C4-2B (cell line): ENCODE measurements around the gene NOS3.

Source experiments
- H3K27ac ChIP-seq: fragments of 450-650 bp; 2 replicates; pipeline ENCODE4 v1.5.1; 2017
- CTCF ChIP-seq: fragments of 450-650 bp; conservative IDR thresholded peaks from 2 replicates; pipeline ENCODE4 v1.5.1; 2017; ENCODE audit warnings: mild to moderate bottlenecking
- ZFX ChIP-seq: fragments of 450-650 bp; IDR thresholded peaks from 2 replicates; pipeline ENCODE4 v1.6.1; 2017

Gene NOS3

GRCh38 chr7:150957133-150958020 lies 33.4 kb upstream of the NOS3 start:
- TF ChIP-seq ZFX = no peak
- no peak for TF ChIP-seq CTCF
- 0 out of 2 replicates have a peak overlapping the region, but pooled peaks have one; percentile 1 for H3K27ac ChIP-seq

GRCh38 chr7:150958062-150958552 lies 32.7 kb upstream of the NOS3 start:
- H3K27ac ChIP-seq = no peak overlapping the region
- TF ChIP-seq CTCF (no peak), ZFX (no peak)

- no peak overlapping the region for H3K27ac ChIP-seq
Observed at GRCh38 chr7:150958597-150958996, 32.2 kb upstream of the NOS3 start.

GRCh38 chr7:150959081-150959480 lies 31.7 kb upstream of the NOS3 start:
- TF ChIP-seq CTCF = no peak
- TF ChIP-seq ZFX = no peak
- H3K27ac ChIP-seq = no peak overlapping the region

More at GRCh38 chr7:150958597-150958996, 32.2 kb upstream of the NOS3 start:
- no peak for TF ChIP-seq ZFX
- no peak for TF ChIP-seq CTCF

GRCh38 chr7:150959739-150960734 lies 30.8 kb upstream of the NOS3 start:
- TF ChIP-seq ZFX (no peak), CTCF (no peak)
- no peak overlapping the region for H3K27ac ChIP-seq

GRCh38 chr7:150961510-150962289 lies 29.1 kb upstream of the NOS3 start:
- H3K27ac ChIP-seq = no peak overlapping the region
- no peak for TF ChIP-seq CTCF
- no peak for TF ChIP-seq ZFX
